ENCODE measurements around the gene DYNLRB1. TPM values are rescaled to one million over a fixed set of nuclear protein-coding genes. Genes with fewer than 3 reads are reported as not detected.

DYNLRB1 gene
- total and polyA plus RNA-seq, 5 donors, result 134 to 289 (median 158) TPM

DNA sequence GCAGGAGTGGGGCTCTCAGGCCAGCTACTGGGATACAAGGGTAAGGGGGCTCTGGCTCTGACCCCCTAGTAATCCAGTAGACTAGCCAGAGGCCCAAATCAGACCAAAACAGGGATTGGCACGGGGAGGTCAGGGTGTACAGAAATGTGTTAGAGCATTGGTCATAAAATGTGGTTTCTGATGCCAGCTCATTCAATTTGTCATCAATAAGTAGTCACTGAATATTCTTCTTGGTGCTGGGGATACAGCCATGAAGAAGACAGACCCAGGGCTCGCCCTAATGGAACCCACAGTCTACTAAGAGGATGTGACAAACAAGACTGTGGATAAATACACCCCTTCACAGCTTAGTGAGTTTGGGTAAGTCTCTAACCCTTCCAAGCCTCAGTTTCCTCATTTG is 53.4 kb downstream of the DYNLRB1 start:
- intact Hi-C loops (cut with DNase I), result loop anchor here in 1 of 4 donors (10.0 kb wide), 1 partner anchor 135 kb away; the partner anchor contains the start of gene TP53INP2
- ATAC-seq, result no peak

DNA sequence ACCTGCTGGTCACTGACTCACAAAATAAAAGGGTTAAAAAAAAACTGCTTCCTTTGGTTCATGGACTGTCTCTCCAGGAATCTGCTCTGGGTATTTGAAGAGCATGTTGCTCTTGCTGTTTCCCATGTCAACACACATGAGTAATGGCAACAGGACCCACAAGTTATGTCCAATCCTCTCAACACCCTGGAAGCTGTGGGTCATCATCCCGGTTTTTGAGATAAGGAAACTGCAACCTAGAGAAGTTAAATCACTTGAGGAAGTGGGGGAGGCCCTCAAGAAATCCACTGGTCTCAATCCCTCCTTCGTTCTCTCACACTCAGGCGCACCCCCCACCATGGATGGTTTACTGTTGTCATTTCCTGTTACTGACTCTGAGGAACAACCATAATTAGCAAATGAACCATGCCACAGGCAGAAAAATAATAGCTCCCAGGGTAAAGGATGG is 54.7 kb downstream of the DYNLRB1 start:
- H3K9me3 ChIP-seq (ENCODE audit: control insufficient read depth, low read length), result no peaks in the 10 kb centered on the region
- intact Hi-C loops (cut with DNase I), result loop anchor here in 1 of 4 donors (10.0 kb wide), 1 partner anchor 194 kb away; no protein-coding TSS in a partner anchor
- no peak for ATAC-seq

More for the DNA sequence above, 53.4 kb downstream of the DYNLRB1 start:
- Histone ChIP-seq H3K4me3 (ENCODE audit: low read length) (no peak overlapping the region), H3K4me1 (ENCODE audit: control insufficient read depth, insufficient read depth, low read length) (no peaks in the 10 kb centered on the region), H3K27ac (ENCODE audit: low read length) (no peak overlapping the region), H3K9me3 (ENCODE audit: control insufficient read depth, low read length) (no peaks in the 10 kb centered on the region), H3K27me3 (ENCODE audit: control insufficient read depth, insufficient read depth) (no peaks in the 10 kb centered on the region)
- no peak for DNase-seq
- 93% methylated on average over 2 of the region's 2 CpGs for WGBS

DNA sequence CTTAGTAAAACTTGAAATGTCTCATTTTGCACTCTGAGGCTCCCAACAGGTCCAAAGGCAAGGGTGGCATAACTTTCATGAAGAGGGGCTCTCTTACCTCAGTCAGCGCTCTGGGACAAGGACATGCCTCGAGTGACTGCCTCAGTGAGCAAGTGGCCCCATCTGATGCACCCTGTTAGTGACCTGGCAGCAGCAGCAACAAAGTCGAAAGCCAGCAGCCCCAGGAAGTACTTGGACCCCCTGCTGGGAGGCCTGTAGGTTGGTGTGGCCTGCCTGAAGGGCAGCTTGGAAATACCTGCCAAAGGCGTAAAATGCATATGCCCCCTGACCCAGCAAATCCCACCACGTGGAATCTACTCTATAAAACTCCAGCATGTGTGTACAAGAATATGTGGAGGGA is 55.5 kb downstream of the DYNLRB1 start:
- Histone ChIP-seq H3K4me1 (ENCODE audit: control insufficient read depth, insufficient read depth, low read length) (no peaks in the 10 kb centered on the region), H3K27ac (ENCODE audit: low read length) (no peak overlapping the region), H3K4me3 (ENCODE audit: low read length) (no peak overlapping the region), H3K9me3 (ENCODE audit: control insufficient read depth, low read length) (no peaks in the 10 kb centered on the region), H3K27me3 (ENCODE audit: control insufficient read depth, insufficient read depth) (no peaks in the 10 kb centered on the region)
- ATAC-seq (no peak), DNase-seq (peak in 1 of 3 donors; percentile 25)
- WGBS, result 91% methylated on average over 5 of the region's 5 CpGs
- intact Hi-C loops (cut with DNase I), result loop anchor here in 1 of 4 donors (10.0 kb wide), 1 partner anchor 193 kb away; no protein-coding TSS in a partner anchor

More for the DNA sequence above, 54.7 kb downstream of the DYNLRB1 start:
- 32% methylated on average over 3 of the region's 3 CpGs for WGBS
- H3K27me3 ChIP-seq (ENCODE audit: control insufficient read depth, insufficient read depth), result no peaks in the 10 kb centered on the region
- no peak overlapping the region for H3K27ac ChIP-seq (ENCODE audit: low read length)
- H3K4me1 ChIP-seq (ENCODE audit: control insufficient read depth, insufficient read depth, low read length), result no peaks in the 10 kb centered on the region
- H3K4me3 ChIP-seq (ENCODE audit: low read length), result no peak overlapping the region
- DNase-seq, result no peak

DNA sequence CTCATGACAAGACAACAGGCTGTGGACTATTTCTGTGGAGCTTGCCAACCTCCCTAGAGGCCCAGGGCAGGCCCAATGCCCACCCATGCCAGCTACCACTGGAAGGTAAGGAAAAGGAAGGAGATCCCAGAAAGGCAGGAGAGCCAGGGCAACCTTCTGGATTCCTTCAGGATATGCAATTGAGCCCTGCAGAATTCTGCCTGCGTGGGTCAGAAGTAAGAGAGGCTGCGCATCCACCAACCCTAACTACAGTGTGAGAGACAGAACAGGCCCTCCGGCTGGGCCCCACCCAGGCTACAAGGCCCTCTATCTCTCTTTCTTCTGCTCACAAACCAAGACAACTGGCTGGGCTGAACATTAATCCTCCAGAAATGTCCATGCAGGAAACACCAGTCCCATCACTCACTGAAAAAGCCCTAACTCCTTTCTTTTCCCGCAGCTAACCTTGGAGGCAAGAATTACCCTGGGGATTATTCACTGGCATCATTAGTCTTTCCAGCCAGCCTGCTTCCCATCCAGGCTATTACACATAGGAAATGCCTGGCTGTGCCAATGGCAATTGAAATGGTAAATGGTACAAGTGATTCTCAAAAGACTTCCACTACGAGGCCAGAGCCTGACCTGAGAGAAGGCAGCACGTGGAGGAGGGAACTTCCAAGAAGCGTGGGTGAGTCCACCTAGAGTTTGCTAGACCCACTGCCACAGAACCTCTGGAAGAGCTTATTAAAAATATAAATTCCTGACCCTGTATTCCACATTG is 57.5 kb downstream of the DYNLRB1 start:
- ATAC-seq, result no peak
- WGBS, result 89% methylated on average over 7 of the region's 7 CpGs
- intact Hi-C loops (cut with DNase I), result loop anchor here in 1 of 4 donors (10.0 kb wide), 1 partner anchor 191 kb away; no protein-coding TSS in a partner anchor
- Histone ChIP-seq H3K9me3 (ENCODE audit: control insufficient read depth, low read length) (no peaks in the 10 kb centered on the region), H3K27me3 (ENCODE audit: control insufficient read depth, insufficient read depth) (no peaks in the 10 kb centered on the region), H3K4me1 (ENCODE audit: control insufficient read depth, insufficient read depth, low read length) (peaks cover 2% of the 10 kb centered on the region), H3K4me3 (ENCODE audit: low read length) (no peak overlapping the region), H3K27ac (ENCODE audit: low read length) (no peak overlapping the region)
- peak in 1 of 3 donors; percentile 4 for DNase-seq

DNA sequence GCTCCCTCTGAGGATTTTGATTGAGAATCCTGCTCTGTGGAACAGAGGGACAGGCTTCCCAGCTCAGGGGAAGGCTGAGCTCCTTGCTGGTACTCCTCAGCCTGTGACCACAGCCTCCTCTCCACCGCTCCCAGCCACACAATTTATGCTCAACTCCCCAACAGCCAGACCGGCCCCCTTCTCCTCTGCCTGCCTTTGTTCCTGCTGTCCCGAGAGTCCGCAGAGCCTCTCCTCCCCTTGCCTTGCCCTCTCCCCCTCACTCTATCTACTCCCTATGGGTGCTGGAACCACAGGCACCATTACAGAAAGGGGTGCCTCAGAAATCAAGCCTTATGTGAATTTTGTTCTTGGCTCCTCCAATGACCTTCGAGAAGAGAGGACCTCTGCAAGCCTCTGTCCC is 58.2 kb downstream of the DYNLRB1 start:
- Histone ChIP-seq H3K4me3 (ENCODE audit: low read length) (no peak overlapping the region), H3K4me1 (ENCODE audit: control insufficient read depth, insufficient read depth, low read length) (peaks cover 4% of the 10 kb centered on the region), H3K9me3 (ENCODE audit: control insufficient read depth, low read length) (no peaks in the 10 kb centered on the region), H3K27ac (ENCODE audit: low read length) (no peak overlapping the region), H3K27me3 (ENCODE audit: control insufficient read depth, insufficient read depth) (no peaks in the 10 kb centered on the region)
- DNase-seq, result peak in 1 of 3 donors; percentile 5
- ATAC-seq, result no peak
- intact Hi-C loops (cut with DNase I), result loop anchor here in 1 of 4 donors (10.0 kb wide), 1 partner anchor 190 kb away; no protein-coding TSS in a partner anchor
- 96% methylated on average over 5 of the region's 5 CpGs for WGBS

DNA sequence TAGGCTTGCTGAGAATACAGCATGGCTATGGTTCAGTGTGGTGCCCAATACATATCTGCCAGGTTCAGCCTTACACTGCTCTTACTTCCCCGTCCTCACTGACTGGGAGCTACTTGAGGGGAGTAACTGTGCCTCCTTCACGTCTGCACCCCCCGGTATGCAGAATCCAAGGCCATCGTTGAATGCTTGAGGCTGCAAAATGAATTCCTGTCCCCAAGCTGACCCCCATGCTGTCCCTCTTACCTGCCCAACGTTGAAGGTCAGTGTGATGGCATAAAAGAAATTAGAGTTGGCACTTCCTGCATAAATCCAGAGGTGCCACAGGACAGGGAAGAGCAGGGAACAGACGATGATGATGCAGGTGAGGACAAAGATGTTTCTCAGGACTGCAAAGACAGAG is 58.6 kb downstream of the DYNLRB1 start:
- 95% methylated on average over 6 of the region's 6 CpGs for WGBS
- Histone ChIP-seq H3K9me3 (ENCODE audit: control insufficient read depth, low read length) (no peaks in the 10 kb centered on the region), H3K4me1 (ENCODE audit: control insufficient read depth, insufficient read depth, low read length) (peaks cover 5% of the 10 kb centered on the region), H3K4me3 (ENCODE audit: low read length) (no peak overlapping the region), H3K27me3 (ENCODE audit: control insufficient read depth, insufficient read depth) (no peaks in the 10 kb centered on the region), H3K27ac (ENCODE audit: low read length) (no peak overlapping the region)
- ATAC-seq, result no peak
- intact Hi-C loops (cut with DNase I), result loop anchor here in 1 of 4 donors (10.0 kb wide), 1 partner anchor 190 kb away; no protein-coding TSS in a partner anchor
- DNase-seq, result peak in 1 of 3 donors; percentile 2

DNA sequence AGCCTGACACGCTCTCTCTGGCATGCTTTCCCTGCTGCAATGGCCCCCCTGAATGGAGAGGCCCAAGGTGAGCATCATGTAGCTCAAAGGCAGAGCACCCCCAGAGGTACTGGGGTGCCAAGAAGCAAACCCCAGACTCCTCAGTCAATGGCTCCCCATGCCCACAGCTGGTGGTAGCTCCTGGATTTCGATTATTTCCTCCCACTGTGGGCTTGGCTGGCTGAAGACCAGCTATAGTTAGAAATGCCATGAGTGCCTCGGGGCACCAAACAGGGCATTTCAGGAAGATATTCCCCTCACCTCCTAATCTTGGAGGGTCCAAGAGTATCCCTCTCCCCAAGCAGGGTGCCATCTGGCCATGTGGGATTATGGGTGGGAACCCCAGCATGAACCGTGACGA is 59.0 kb downstream of the DYNLRB1 start:
- WGBS, result 95% methylated on average over 5 of the region's 5 CpGs
- Histone ChIP-seq H3K27me3 (ENCODE audit: control insufficient read depth, insufficient read depth) (no peaks in the 10 kb centered on the region), H3K9me3 (ENCODE audit: control insufficient read depth, low read length) (no peaks in the 10 kb centered on the region), H3K27ac (ENCODE audit: low read length) (no peak overlapping the region), H3K4me1 (ENCODE audit: control insufficient read depth, insufficient read depth, low read length) (peaks cover 5% of the 10 kb centered on the region), H3K4me3 (ENCODE audit: low read length) (no peak overlapping the region)
- peak in 1 of 3 donors; percentile 13 for DNase-seq
- intact Hi-C loops (cut with DNase I), result loop anchor here in 1 of 4 donors (10.0 kb wide), 1 partner anchor 190 kb away; no protein-coding TSS in a partner anchor
- no peak for ATAC-seq

DNA sequence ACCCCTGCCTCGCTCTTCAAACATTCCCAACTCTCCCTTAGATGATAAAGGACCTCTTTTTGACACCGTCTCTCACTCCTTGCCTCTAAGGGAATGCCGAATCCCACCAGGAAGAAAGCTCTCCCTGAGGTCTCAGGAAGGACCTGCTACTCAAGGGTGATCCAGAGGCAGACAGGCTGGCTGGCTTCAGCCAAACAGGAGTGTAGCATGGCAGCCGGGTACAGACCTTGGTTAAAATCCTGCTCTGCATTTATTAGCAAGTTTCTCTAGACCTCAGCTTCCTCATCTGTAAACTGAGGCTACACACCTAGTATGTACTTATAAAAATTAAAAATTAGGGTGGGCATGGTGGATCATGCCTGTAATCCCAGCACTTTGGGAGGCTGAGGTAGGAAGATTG is 59.5 kb downstream of the DYNLRB1 start:
- ATAC-seq (no peak), DNase-seq (no peak)
- H3K9me3 ChIP-seq (ENCODE audit: control insufficient read depth, low read length), result no peaks in the 10 kb centered on the region
- intact Hi-C loops (cut with DNase I), result loop anchor here in 1 of 4 donors (10.0 kb wide), 1 partner anchor 189 kb away; no protein-coding TSS in a partner anchor
- no peak overlapping the region for H3K4me3 ChIP-seq (ENCODE audit: low read length)
- 98% methylated on average over 4 of the region's 4 CpGs for WGBS
- peaks cover 5% of the 10 kb centered on the region for H3K4me1 ChIP-seq (ENCODE audit: control insufficient read depth, insufficient read depth, low read length)
- no peak overlapping the region for H3K27ac ChIP-seq (ENCODE audit: low read length)
- no peaks in the 10 kb centered on the region for H3K27me3 ChIP-seq (ENCODE audit: control insufficient read depth, insufficient read depth)

DNA sequence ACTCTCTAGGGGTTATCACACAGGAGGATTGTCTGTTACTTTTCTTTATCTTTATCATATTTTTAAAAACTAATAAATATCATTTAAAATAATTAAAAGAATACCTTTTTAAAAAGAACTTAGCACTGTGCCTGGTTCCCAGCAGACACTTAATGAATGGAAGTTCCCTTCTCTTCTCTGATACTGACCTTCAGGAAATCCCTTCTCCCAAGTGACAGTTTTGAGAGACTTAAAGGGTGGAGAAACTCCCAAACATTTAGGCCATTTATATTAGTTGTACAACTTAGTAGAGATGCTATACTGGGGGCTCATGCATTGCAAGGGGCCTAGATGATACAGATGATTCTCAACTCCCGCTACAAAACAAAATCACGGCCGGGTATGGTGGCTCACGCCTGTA is 60.8 kb downstream of the DYNLRB1 start:
- Histone ChIP-seq H3K27me3 (ENCODE audit: control insufficient read depth, insufficient read depth) (no peaks in the 10 kb centered on the region), H3K4me1 (ENCODE audit: control insufficient read depth, insufficient read depth, low read length) (peaks cover 5% of the 10 kb centered on the region), H3K4me3 (ENCODE audit: low read length) (no peak overlapping the region), H3K9me3 (ENCODE audit: control insufficient read depth, low read length) (no peaks in the 10 kb centered on the region), H3K27ac (ENCODE audit: low read length) (no peak overlapping the region)
- WGBS, result 97% methylated on average over 4 of the region's 4 CpGs
- no peak for DNase-seq
- intact Hi-C loops (cut with DNase I), result loop anchor here in 1 of 4 donors (10.0 kb wide), 1 partner anchor 188 kb away; no protein-coding TSS in a partner anchor
- ATAC-seq, result no peak

DNA sequence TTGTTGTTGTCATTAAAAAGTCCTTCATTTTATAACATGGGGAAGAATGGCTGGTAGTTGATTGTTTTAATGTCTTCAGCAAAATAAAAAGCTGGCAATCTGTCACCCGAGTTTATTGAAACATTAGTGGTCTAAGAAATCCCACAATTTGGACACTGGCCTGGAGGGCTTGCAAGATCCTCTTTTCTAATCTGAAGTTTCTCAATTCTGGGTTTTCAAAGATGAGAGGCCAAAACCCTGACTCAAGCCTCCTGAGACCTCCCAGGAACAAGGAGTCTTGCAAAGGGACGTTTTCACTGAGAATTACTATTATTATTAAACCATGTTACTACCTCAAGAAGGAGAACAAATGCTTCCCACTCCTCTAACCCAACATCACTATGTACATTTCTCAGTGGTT is 61.8 kb downstream of the DYNLRB1 start:
- ATAC-seq, result peak in 1 of 2 donors; percentile 16
- H3K4me3 ChIP-seq (ENCODE audit: low read length), result no peak overlapping the region
- H3K27me3 ChIP-seq (ENCODE audit: control insufficient read depth, insufficient read depth), result no peaks in the 10 kb centered on the region
- intact Hi-C loops (cut with DNase I), result loop anchor here in 2 of 4 donors (2.0 to 10.0 kb wide), 2 partner anchors 187 to 191 kb away; no protein-coding TSS in a partner anchor
- 45% methylated on average over 2 of the region's 2 CpGs for WGBS
- peak in 1 of 3 donors; percentile 45 for DNase-seq
- H3K4me1 ChIP-seq (ENCODE audit: control insufficient read depth, insufficient read depth, low read length), result peaks cover 5% of the 10 kb centered on the region
- H3K27ac ChIP-seq (ENCODE audit: low read length), result peak overlapping the region; percentile 38
- no peaks in the 10 kb centered on the region for H3K9me3 ChIP-seq (ENCODE audit: control insufficient read depth, low read length)

DNA sequence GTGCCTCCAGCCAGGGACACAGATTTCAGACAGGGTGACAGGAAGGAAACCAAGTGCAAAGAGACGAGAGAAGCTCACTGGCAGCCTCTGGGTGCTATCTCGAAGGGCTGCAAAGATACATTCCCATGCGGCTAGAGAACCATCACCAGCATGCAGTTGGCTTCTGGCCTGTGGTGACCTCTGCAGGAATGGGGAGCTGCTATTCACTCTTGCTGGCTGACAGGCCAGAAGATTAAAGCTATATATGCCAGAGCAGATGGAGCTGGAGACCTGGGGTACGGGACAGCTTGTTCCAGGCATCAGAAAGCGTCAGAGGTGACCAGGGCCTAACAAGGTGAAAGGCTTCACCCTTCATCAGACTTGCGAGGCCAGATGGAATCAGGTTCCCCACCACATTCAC is 62.3 kb downstream of the DYNLRB1 start:
- 44% methylated on average over 6 of the region's 6 CpGs for WGBS
- intact Hi-C loops (cut with DNase I), result loop anchor here in 2 of 4 donors (2.0 to 10.0 kb wide), 2 partner anchors 186 to 190 kb away; no protein-coding TSS in a partner anchor
- Histone ChIP-seq H3K9me3 (ENCODE audit: control insufficient read depth, low read length) (no peaks in the 10 kb centered on the region), H3K4me1 (ENCODE audit: control insufficient read depth, insufficient read depth, low read length) (peaks cover 5% of the 10 kb centered on the region), H3K4me3 (ENCODE audit: low read length) (no peak overlapping the region), H3K27ac (ENCODE audit: low read length) (peak overlapping the region; percentile 38), H3K27me3 (ENCODE audit: control insufficient read depth, insufficient read depth) (no peaks in the 10 kb centered on the region)
- DNase-seq, result peak in 2 of 3 donors; percentile 63 to 66
- peak; percentile 50 to 61 for ATAC-seq
